Activated T-helper 2 cell treated with anti-CD3 and anti-CD28 coated beads, Interferon-gamma antibody, Interleukin-2, Interleukin-4, amounts not matched to agents 10 μg/mL and 5 μg/mL and 100 μg/mL, durations not matched to agents 14 hours and 24 hours and 36 hours (primary cell): ENCODE measurements around the gene ARCN1. TPM values are rescaled to one million over a fixed set of nuclear protein-coding genes. Genes with fewer than 3 reads are reported as not detected.
A peak's percentile ranks its signal among the peaks of the same experiment; 100 is the strongest.

Source experiments
- DNase-seq: peaks from one replicate; pipeline ENCODE4 v3.0.0; 2021; ENCODE audit warnings: low spot score
- H3K27ac Mint-ChIP-seq: one replicate; pipeline ENCODE4 v1.8.0; 2021; ENCODE audit warnings: mixed read lengths
- H3K27me3 Mint-ChIP-seq: one replicate; pipeline ENCODE4 v1.8.0; 2021; ENCODE audit warnings: low read depth, mixed read lengths
- H3K36me3 Mint-ChIP-seq: one replicate; pipeline ENCODE4 v1.8.0; 2021; ENCODE audit warnings: low read depth, mixed read lengths
- H3K4me1 Mint-ChIP-seq: one replicate; pipeline ENCODE4 v1.8.0; 2021; ENCODE audit warnings: low read depth, mixed read lengths
- H3K4me3 Mint-ChIP-seq: one replicate; pipeline ENCODE4 v1.8.0; 2021; ENCODE audit warnings: low read depth, mild to moderate bottlenecking, moderate library complexity, mixed read lengths
- H3K9me3 Mint-ChIP-seq: one replicate; pipeline ENCODE4 v1.8.0; 2021; ENCODE audit warnings: mixed read lengths
- intact Hi-C: fragments of 100-400 bp; cut with micrococcal nuclease; formaldehyde crosslinking; loops from one replicate; pipeline ENCODE4 v1.15.1; 2023
- total RNA-seq: library from RNA; stranded (reverse); gene quantifications from 2 replicates; pipeline ENCODE4 v1.2.3, GENCODE V29; 2022

ARCN1 gene
- total RNA-seq: 132 and 133 TPM in 2 replicates

- H3K36me3 Mint-ChIP-seq: peaks cover 33% of the 10 kb centered on the region
- no peaks in the 10 kb centered on the region for H3K27me3 Mint-ChIP-seq
- intact Hi-C loops: loop anchor here (2.0 to 5.0 kb wide), 4 partner anchors 22 to 265 kb away; partner anchors contain the start of genes ATP5MG and KMT2A
- no peaks in the 10 kb centered on the region for H3K9me3 Mint-ChIP-seq
- peak; percentile 72 for DNase-seq
- H3K4me3 Mint-ChIP-seq: peak within 1 kb of the TSS; percentile 99
- H3K27ac Mint-ChIP-seq: peak within 1 kb of the TSS; percentile 97
- H3K4me1 Mint-ChIP-seq: peaks cover 29% of the 10 kb centered on the region
Observed at GRCh38 chr11:118572061-118572980, at the start of gene ARCN1. TSS of gene ARCN1 (plus strand) at chr11:118572409. CDS start at chr11:118572548, 139 bp downstream.

GRCh38 chr11:118522571-118523072, 49.6 kb upstream of the ARCN1 start:
- no peak overlapping the region for H3K4me3 Mint-ChIP-seq
- H3K9me3 Mint-ChIP-seq: no peaks in the 10 kb centered on the region
- H3K4me1 Mint-ChIP-seq: peaks cover 2% of the 10 kb centered on the region
- no peaks in the 10 kb centered on the region for H3K27me3 Mint-ChIP-seq
- H3K36me3 Mint-ChIP-seq: peaks cover 41% of the 10 kb centered on the region
- no peak overlapping the region for H3K27ac Mint-ChIP-seq
- no peak for DNase-seq
- intact Hi-C loops: no loop called here

- intact Hi-C loops: no loop called here
- H3K27ac Mint-ChIP-seq: no peak overlapping the region
- H3K36me3 Mint-ChIP-seq: peaks cover 37% of the 10 kb centered on the region
- DNase-seq: no peak
- no peak overlapping the region for H3K4me3 Mint-ChIP-seq
- no peaks in the 10 kb centered on the region for H3K9me3 Mint-ChIP-seq
- peaks cover 6% of the 10 kb centered on the region for H3K4me1 Mint-ChIP-seq
- no peaks in the 10 kb centered on the region for H3K27me3 Mint-ChIP-seq
Observed at GRCh38 chr11:118524356-118524755, 47.9 kb upstream of the ARCN1 start.

- H3K4me1 Mint-ChIP-seq: peaks cover 10% of the 10 kb centered on the region
- intact Hi-C loops: no loop called here
- DNase-seq: no peak
- no peak overlapping the region for H3K27ac Mint-ChIP-seq
- no peak overlapping the region for H3K4me3 Mint-ChIP-seq
- peaks cover 32% of the 10 kb centered on the region for H3K36me3 Mint-ChIP-seq
- no peaks in the 10 kb centered on the region for H3K9me3 Mint-ChIP-seq
- no peaks in the 10 kb centered on the region for H3K27me3 Mint-ChIP-seq
Observed at GRCh38 chr11:118524757-118525470, 47.3 kb upstream of the ARCN1 start.

- intact Hi-C loops: no loop called here
Observed at GRCh38 chr11:118526688-118527087, 45.5 kb upstream of the ARCN1 start.

GRCh38 chr11:118527109-118527508, 45.1 kb upstream of the ARCN1 start, which contains the start of gene TTC36:
TSS of gene TTC36 (plus strand) at chr11:118527474. CDS start at chr11:118527495, 21 bp downstream.
- no peak within 1 kb of the TSS for H3K27ac Mint-ChIP-seq
- H3K36me3 Mint-ChIP-seq: peaks cover 16% of the 10 kb centered on the region
- DNase-seq: no peak
- intact Hi-C loops: no loop called here
- no peaks in the 10 kb centered on the region for H3K9me3 Mint-ChIP-seq
- no peak within 1 kb of the TSS for H3K4me3 Mint-ChIP-seq
- peaks cover 19% of the 10 kb centered on the region for H3K4me1 Mint-ChIP-seq
- H3K27me3 Mint-ChIP-seq: no peaks in the 10 kb centered on the region

More at GRCh38 chr11:118526688-118527087, 45.5 kb upstream of the ARCN1 start:
- Mint-ChIP-seq H3K4me3 (no peak overlapping the region), H3K27ac (no peak overlapping the region), H3K4me1 (peaks cover 18% of the 10 kb centered on the region), H3K36me3 (peaks cover 20% of the 10 kb centered on the region), H3K27me3 (no peaks in the 10 kb centered on the region), H3K9me3 (no peaks in the 10 kb centered on the region)
- no peak for DNase-seq

- peaks cover 7% of the 10 kb centered on the region for H3K36me3 Mint-ChIP-seq
- DNase-seq: no peak
- no peak overlapping the region for H3K4me3 Mint-ChIP-seq
- H3K4me1 Mint-ChIP-seq: peaks cover 19% of the 10 kb centered on the region
- intact Hi-C loops: no loop called here
- H3K9me3 Mint-ChIP-seq: no peaks in the 10 kb centered on the region
- no peak overlapping the region for H3K27ac Mint-ChIP-seq
- H3K27me3 Mint-ChIP-seq: no peaks in the 10 kb centered on the region
Observed at GRCh38 chr11:118528511-118528910, 43.7 kb upstream of the ARCN1 start.

- Mint-ChIP-seq H3K4me3 (peak overlapping the region; percentile 82), H3K9me3 (no peaks in the 10 kb centered on the region), H3K36me3 (peaks cover 3% of the 10 kb centered on the region), H3K27ac (no peak overlapping the region), H3K4me1 (peaks cover 19% of the 10 kb centered on the region), H3K27me3 (no peaks in the 10 kb centered on the region)
- intact Hi-C loops: loop anchor here (2.0 kb wide), 1 partner anchor 37 kb away; no protein-coding TSS in a partner anchor
- no peak for DNase-seq
Observed at GRCh38 chr11:118529584-118530175, 42.5 kb upstream of the ARCN1 start.

GRCh38 chr11:118530180-118530682, 42.0 kb upstream of the ARCN1 start:
- peaks cover 18% of the 10 kb centered on the region for H3K4me1 Mint-ChIP-seq
- no peak for DNase-seq
- no peaks in the 10 kb centered on the region for H3K27me3 Mint-ChIP-seq
- peak overlapping the region; percentile 22 for H3K27ac Mint-ChIP-seq
- peak overlapping the region; percentile 82 for H3K4me3 Mint-ChIP-seq
- intact Hi-C loops: loop anchor here (2.0 kb wide), 1 partner anchor 37 kb away; no protein-coding TSS in a partner anchor
- H3K9me3 Mint-ChIP-seq: no peaks in the 10 kb centered on the region
- no peaks in the 10 kb centered on the region for H3K36me3 Mint-ChIP-seq

- intact Hi-C loops: loop anchor here (2.0 kb wide), 1 partner anchor 36 kb away; no protein-coding TSS in a partner anchor
- no peaks in the 10 kb centered on the region for H3K9me3 Mint-ChIP-seq
- peaks cover 18% of the 10 kb centered on the region for H3K4me1 Mint-ChIP-seq
Observed at GRCh38 chr11:118530683-118531596, 41.3 kb upstream of the ARCN1 start, which contains the start of gene TMEM25. TSS of gene TMEM25 (plus strand) at chr11:118531192. CDS start at chr11:118531802, 610 bp downstream.

GRCh38 chr11:118531597-118532084, 40.6 kb upstream of the ARCN1 start:
- Mint-ChIP-seq H3K36me3 (no peaks in the 10 kb centered on the region), H3K4me3 (peak overlapping the region; percentile 87), H3K27me3 (no peaks in the 10 kb centered on the region), H3K9me3 (no peaks in the 10 kb centered on the region), H3K4me1 (peaks cover 18% of the 10 kb centered on the region), H3K27ac (peak overlapping the region; percentile 69)
- intact Hi-C loops: loop anchor here (2.0 kb wide), 1 partner anchor 35 kb away; no protein-coding TSS in a partner anchor
- no peak for DNase-seq

More at GRCh38 chr11:118530683-118531596, 41.3 kb upstream of the ARCN1 start, which contains the start of gene TMEM25:
- peak within 1 kb of the TSS; percentile 87 for H3K4me3 Mint-ChIP-seq
- peak; percentile 61 for DNase-seq
- H3K27me3 Mint-ChIP-seq: no peaks in the 10 kb centered on the region
- no peaks in the 10 kb centered on the region for H3K36me3 Mint-ChIP-seq
- H3K27ac Mint-ChIP-seq: peak within 1 kb of the TSS; percentile 69
